ENCODE measurements around the gene TMEM174.

DNA sequence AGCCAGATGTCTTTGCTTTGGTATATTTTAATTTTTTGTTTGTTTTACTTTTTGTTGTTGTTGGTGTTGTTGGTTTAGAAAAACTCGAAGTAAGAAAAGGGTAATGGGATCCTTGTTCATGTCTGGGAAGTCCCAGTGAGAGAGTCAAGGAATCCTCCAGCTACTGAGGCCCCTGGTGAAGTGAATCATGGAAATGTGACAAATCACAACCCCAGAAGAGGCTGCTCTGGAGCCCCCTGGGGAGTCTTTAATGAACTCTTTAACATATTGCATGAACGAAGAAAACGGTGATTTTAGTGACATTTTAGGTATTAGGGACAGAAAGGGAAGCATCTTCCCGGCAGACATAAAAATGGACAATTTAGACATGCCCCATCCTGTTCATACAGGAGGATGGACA, 41.3 kb downstream of the TMEM174 start:
- TF ChIP-seq RAD21 (IDR thresholded peaks at IDR 0.05) (no peak), FOXA2 (IDR thresholded peaks at IDR 0.05) (no peak), HNF4G (IDR thresholded peaks at IDR 0.05) (no peak), TAF1 (conservative IDR thresholded peaks at IDR 0.05) (no peak), GABPA (IDR thresholded peaks at IDR 0.05 in 1 of 2, conservative IDR thresholded peaks at IDR 0.05 in 1 of 2) (no peak), JUND (IDR thresholded peaks at IDR 0.05) (no peak), YY1 (IDR thresholded peaks at IDR 0.05) (no peak)
- TF ChIP-seq, protein P1, sequence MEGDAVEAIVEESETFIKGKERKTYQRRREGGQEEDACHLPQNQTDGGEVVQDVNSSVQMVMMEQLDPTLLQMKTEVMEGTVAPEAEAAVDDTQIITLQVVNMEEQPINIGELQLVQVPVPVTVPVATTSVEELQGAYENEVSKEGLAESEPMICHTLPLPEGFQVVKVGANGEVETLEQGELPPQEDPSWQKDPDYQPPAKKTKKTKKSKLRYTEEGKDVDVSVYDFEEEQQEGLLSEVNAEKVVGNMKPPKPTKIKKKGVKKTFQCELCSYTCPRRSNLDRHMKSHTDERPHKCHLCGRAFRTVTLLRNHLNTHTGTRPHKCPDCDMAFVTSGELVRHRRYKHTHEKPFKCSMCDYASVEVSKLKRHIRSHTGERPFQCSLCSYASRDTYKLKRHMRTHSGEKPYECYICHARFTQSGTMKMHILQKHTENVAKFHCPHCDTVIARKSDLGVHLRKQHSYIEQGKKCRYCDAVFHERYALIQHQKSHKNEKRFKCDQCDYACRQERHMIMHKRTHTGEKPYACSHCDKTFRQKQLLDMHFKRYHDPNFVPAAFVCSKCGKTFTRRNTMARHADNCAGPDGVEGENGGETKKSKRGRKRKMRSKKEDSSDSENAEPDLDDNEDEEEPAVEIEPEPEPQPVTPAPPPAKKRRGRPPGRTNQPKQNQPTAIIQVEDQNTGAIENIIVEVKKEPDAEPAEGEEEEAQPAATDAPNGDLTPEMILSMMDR (IDR thresholded peaks at IDR 0.05; ENCODE audit: low read depth, low read length, missing input control) = no peak
- TF ChIP-seq, protein P2, sequence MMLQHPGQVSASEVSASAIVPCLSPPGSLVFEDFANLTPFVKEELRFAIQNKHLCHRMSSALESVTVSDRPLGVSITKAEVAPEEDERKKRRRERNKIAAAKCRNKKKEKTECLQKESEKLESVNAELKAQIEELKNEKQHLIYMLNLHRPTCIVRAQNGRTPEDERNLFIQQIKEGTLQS (IDR thresholded peaks at IDR 0.05) = no peak
- TF ChIP-seq, protein P3, sequence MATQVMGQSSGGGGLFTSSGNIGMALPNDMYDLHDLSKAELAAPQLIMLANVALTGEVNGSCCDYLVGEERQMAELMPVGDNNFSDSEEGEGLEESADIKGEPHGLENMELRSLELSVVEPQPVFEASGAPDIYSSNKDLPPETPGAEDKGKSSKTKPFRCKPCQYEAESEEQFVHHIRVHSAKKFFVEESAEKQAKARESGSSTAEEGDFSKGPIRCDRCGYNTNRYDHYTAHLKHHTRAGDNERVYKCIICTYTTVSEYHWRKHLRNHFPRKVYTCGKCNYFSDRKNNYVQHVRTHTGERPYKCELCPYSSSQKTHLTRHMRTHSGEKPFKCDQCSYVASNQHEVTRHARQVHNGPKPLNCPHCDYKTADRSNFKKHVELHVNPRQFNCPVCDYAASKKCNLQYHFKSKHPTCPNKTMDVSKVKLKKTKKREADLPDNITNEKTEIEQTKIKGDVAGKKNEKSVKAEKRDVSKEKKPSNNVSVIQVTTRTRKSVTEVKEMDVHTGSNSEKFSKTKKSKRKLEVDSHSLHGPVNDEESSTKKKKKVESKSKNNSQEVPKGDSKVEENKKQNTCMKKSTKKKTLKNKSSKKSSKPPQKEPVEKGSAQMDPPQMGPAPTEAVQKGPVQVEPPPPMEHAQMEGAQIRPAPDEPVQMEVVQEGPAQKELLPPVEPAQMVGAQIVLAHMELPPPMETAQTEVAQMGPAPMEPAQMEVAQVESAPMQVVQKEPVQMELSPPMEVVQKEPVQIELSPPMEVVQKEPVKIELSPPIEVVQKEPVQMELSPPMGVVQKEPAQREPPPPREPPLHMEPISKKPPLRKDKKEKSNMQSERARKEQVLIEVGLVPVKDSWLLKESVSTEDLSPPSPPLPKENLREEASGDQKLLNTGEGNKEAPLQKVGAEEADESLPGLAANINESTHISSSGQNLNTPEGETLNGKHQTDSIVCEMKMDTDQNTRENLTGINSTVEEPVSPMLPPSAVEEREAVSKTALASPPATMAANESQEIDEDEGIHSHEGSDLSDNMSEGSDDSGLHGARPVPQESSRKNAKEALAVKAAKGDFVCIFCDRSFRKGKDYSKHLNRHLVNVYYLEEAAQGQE (IDR thresholded peaks at IDR 0.05) = no peak
